ENCODE results near the gene GPC5. TPM values are rescaled to one million over a fixed set of nuclear protein-coding genes. Genes with fewer than 3 reads are reported as not detected.

Gene GPC5
- total and polyA plus RNA-seq, 4 donors, result 15.2 to 54.4 (median 24.0) TPM

DNA sequence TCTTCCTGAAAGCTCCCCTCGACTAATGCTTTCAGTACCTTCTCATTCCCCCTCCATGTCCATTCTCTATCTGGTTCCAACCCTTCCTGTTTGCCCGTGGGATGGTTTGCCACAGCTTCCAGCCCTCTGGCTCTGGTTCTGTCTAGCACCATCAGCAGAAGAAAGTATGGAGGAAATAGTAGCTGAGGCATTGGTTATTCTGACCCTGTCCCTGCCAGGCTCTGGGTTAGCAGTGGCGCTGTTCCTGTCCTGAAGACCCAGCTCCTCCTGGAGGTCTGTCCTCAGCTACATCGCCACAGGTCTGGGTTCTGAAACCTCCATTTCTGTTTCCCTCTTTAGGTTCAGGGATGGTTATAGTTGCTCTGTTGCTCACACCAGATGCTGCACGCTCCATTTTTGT lies 1223.6 kb downstream of the GPC5 start:
- H3K27ac ChIP-seq (ENCODE audit: low read depth, low read length), result no peak overlapping the region
- H3K9me3 ChIP-seq (ENCODE audit: control insufficient read depth, insufficient read depth, low read length), result no peaks in the 10 kb centered on the region
- no peaks in the 10 kb centered on the region for H3K27me3 ChIP-seq (ENCODE audit: control insufficient read depth, insufficient read depth, low read length)
- H3K4me1 ChIP-seq (ENCODE audit: control insufficient read depth, insufficient read depth, low read length), result no peaks in the 10 kb centered on the region
- no peaks in the 10 kb centered on the region for H3K36me3 ChIP-seq (ENCODE audit: control insufficient read depth, insufficient read depth, low read length)
- DNase-seq (ENCODE audit: low read depth in 4 of 6, low spot score in 6 of 6), result no peak
- 85% methylated on average over 3 of the region's 5 CpGs for WGBS (ENCODE audit: insufficient coverage)
- H3K4me3 ChIP-seq (ENCODE audit: low read depth, low read length), result no peak overlapping the region

DNA sequence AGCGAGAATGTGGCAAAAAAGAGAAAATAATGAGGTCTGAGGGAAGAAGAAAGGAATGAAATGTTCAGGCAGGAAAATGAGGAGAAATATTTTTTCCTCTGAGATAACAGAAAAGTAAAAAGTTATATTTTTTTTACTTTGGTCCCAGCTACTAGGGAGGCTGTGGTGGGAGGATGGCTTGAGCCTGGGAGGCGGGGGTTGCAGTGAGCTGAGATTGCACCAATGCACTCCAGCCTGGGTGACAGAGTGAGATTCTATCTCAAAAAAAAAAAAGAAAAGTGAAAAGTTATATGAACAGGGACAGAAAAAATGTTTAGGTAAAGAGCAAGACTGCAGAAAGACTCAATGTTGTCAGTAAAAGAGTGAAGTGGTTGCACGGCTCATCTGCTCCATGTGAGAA lies 1224.5 kb downstream of the GPC5 start:
- Histone ChIP-seq H3K36me3 (ENCODE audit: control insufficient read depth, insufficient read depth, low read length) (no peaks in the 10 kb centered on the region), H3K9me3 (ENCODE audit: control insufficient read depth, insufficient read depth, low read length) (no peaks in the 10 kb centered on the region), H3K27ac (ENCODE audit: low read depth, low read length) (no peak overlapping the region), H3K27me3 (ENCODE audit: control insufficient read depth, insufficient read depth, low read length) (no peaks in the 10 kb centered on the region), H3K4me3 (ENCODE audit: low read depth, low read length) (no peak overlapping the region), H3K4me1 (ENCODE audit: control insufficient read depth, insufficient read depth, low read length) (no peaks in the 10 kb centered on the region)
- no peak for DNase-seq (ENCODE audit: low read depth in 4 of 6, low spot score in 6 of 6)
- 79% methylated on average over 3 of the region's 3 CpGs for WGBS (ENCODE audit: insufficient coverage)

DNA sequence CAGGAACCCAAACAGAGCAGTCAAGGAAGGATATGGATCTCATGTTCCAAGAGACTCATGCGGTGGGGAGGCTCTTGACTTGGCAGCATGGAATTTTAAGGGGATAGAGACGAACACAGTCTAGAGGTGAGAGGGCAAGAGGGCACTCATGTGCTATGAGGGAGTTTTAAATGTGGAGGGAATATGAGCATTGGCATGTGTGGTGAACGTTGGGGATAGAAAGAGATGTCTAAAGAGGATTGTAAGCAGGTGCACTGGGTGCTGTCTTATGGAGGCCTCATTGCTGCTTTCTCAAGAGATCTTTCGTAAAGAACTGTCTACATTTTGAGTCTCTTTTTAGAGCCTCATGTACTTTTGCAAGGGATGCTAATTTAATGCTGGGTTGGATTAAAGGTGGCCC lies 1227.9 kb downstream of the GPC5 start:
- Histone ChIP-seq H3K36me3 (ENCODE audit: control insufficient read depth, insufficient read depth, low read length) (no peaks in the 10 kb centered on the region), H3K27me3 (ENCODE audit: control insufficient read depth, insufficient read depth, low read length) (no peaks in the 10 kb centered on the region), H3K9me3 (ENCODE audit: control insufficient read depth, insufficient read depth, low read length) (no peaks in the 10 kb centered on the region), H3K27ac (ENCODE audit: low read depth, low read length) (no peak overlapping the region), H3K4me3 (ENCODE audit: low read depth, low read length) (no peak overlapping the region), H3K4me1 (ENCODE audit: control insufficient read depth, insufficient read depth, low read length) (no peaks in the 10 kb centered on the region)
- WGBS (ENCODE audit: insufficient coverage), result 87% methylated on average over 4 of the region's 4 CpGs
- DNase-seq (ENCODE audit: low read depth in 4 of 6, low spot score in 6 of 6), result no peak

DNA sequence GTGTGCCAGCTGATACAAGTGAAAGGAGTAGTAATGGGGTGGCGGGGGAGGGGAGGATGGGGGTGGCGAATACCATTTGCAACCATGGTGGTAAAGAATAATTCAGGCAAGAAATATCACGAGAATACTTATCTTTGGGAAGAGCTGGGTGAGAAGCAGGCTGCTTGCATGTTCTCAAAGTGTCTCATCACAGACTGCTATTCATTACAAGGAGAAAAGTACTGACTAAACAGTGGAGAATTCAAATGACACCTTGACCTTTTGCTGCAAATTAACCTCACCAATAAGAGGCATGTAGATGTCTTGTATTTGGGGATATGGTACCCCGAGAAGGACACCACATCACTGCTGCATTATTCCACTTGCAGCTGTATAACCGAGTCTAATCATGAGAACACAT lies 1242.5 kb downstream of the GPC5 start:
- no peak overlapping the region for H3K27ac ChIP-seq (ENCODE audit: low read depth, low read length)
- no peaks in the 10 kb centered on the region for H3K4me1 ChIP-seq (ENCODE audit: control insufficient read depth, insufficient read depth, low read length)
- no peak overlapping the region for H3K4me3 ChIP-seq (ENCODE audit: low read depth, low read length)
- no peaks in the 10 kb centered on the region for H3K36me3 ChIP-seq (ENCODE audit: control insufficient read depth, insufficient read depth, low read length)
- no peaks in the 10 kb centered on the region for H3K9me3 ChIP-seq (ENCODE audit: control insufficient read depth, insufficient read depth, low read length)
- WGBS (ENCODE audit: insufficient coverage), result no CpG with 5 or more reads among the region's 5 CpGs
- no peak for DNase-seq (ENCODE audit: low read depth in 4 of 6, low spot score in 6 of 6)
- H3K27me3 ChIP-seq (ENCODE audit: control insufficient read depth, insufficient read depth, low read length), result no peaks in the 10 kb centered on the region

DNA sequence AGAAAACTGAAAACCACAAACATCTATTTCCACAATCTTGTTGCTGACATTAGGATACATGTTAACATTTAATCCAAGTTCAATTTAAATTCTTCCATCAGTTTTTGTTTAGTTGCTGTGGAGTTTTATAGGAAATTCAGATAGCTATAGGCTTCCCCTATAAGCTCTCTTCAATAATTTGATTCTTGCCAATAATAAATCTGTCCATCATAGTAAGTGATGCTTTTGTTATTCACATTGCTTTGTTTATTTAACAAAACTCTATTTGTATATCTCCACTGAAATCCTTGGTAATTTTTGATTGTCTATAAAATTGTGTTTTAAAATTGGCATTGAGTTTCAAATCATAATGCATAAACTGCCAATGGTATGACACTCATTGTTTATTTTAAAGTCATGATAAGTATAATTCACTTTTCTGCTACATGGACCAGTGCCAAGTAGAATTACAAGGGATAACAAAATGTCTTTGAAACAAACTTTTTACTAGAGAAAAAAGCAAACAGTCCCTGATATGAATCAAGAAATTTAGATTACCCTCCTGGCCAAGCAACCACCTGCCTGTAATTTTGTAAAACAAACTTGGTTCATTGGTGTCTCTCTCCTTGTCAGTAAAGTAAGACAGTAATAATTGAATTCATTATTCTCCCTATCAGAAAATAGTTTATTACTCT lies 1250.9 kb downstream of the GPC5 start:
- Histone ChIP-seq H3K4me1 (ENCODE audit: control insufficient read depth, insufficient read depth, low read length) (no peaks in the 10 kb centered on the region), H3K27me3 (ENCODE audit: control insufficient read depth, insufficient read depth, low read length) (no peaks in the 10 kb centered on the region), H3K27ac (ENCODE audit: low read depth, low read length) (no peak overlapping the region), H3K4me3 (ENCODE audit: low read depth, low read length) (no peak overlapping the region), H3K9me3 (ENCODE audit: control insufficient read depth, insufficient read depth, low read length) (no peaks in the 10 kb centered on the region), H3K36me3 (ENCODE audit: control insufficient read depth, insufficient read depth, low read length) (no peaks in the 10 kb centered on the region)
- no peak for DNase-seq (ENCODE audit: low read depth in 4 of 6, low spot score in 6 of 6)

DNA sequence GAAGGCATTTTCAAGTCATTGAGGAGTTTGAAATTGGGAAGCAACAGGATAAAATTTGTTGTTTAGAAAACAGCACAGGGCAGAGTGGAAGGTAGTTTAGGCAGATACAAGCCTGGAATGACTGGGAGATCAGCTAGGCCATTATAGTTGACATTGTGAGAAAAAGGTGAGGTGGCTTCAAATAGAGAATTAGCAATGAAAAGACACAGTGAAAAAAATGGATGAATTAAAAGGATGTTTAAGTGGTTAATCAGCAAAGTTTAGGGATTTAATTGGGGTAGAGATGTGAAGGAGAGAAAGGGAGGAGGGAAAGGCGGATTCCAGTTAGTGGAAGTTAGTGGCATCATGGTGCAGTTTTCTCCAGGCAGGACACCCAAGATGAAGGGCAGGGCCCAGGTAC lies 1257.7 kb downstream of the GPC5 start:
- Histone ChIP-seq H3K27ac (ENCODE audit: low read depth, low read length) (no peak overlapping the region), H3K27me3 (ENCODE audit: control insufficient read depth, insufficient read depth, low read length) (no peaks in the 10 kb centered on the region), H3K9me3 (ENCODE audit: control insufficient read depth, insufficient read depth, low read length) (no peaks in the 10 kb centered on the region), H3K4me3 (ENCODE audit: low read depth, low read length) (no peak overlapping the region), H3K4me1 (ENCODE audit: control insufficient read depth, insufficient read depth, low read length) (no peaks in the 10 kb centered on the region), H3K36me3 (ENCODE audit: control insufficient read depth, insufficient read depth, low read length) (no peaks in the 10 kb centered on the region)
- 88% methylated on average over 1 of the region's 1 CpG for WGBS (ENCODE audit: insufficient coverage)
- no peak for DNase-seq (ENCODE audit: low read depth in 4 of 6, low spot score in 6 of 6)

DNA sequence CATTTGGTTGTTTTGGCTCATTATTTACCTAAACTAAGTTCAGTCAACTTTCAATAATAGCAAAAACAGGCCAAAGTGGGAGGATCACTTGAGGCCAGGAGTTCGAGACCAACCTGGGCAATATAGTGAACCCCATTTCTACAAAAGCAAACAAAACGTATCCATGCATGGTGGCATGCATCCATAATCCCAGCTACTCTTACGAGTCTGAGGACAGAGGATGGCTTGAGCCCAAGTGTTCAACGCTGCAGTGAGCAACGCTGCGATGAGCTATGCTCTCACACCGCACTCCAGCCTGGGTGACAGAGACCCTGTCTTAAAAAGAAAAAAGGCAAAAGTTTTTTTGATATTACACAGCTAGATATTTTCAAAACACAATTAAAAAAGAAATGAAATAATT lies 1258.2 kb downstream of the GPC5 start:
- DNase-seq (ENCODE audit: low read depth in 4 of 6, low spot score in 6 of 6), result no peak
- no peaks in the 10 kb centered on the region for H3K9me3 ChIP-seq (ENCODE audit: control insufficient read depth, insufficient read depth, low read length)
- H3K36me3 ChIP-seq (ENCODE audit: control insufficient read depth, insufficient read depth, low read length), result no peaks in the 10 kb centered on the region
- H3K4me3 ChIP-seq (ENCODE audit: low read depth, low read length), result no peak overlapping the region
- no peaks in the 10 kb centered on the region for H3K4me1 ChIP-seq (ENCODE audit: control insufficient read depth, insufficient read depth, low read length)
- no peaks in the 10 kb centered on the region for H3K27me3 ChIP-seq (ENCODE audit: control insufficient read depth, insufficient read depth, low read length)
- no peak overlapping the region for H3K27ac ChIP-seq (ENCODE audit: low read depth, low read length)
- 80% methylated on average over 2 of the region's 7 CpGs for WGBS (ENCODE audit: insufficient coverage)

DNA sequence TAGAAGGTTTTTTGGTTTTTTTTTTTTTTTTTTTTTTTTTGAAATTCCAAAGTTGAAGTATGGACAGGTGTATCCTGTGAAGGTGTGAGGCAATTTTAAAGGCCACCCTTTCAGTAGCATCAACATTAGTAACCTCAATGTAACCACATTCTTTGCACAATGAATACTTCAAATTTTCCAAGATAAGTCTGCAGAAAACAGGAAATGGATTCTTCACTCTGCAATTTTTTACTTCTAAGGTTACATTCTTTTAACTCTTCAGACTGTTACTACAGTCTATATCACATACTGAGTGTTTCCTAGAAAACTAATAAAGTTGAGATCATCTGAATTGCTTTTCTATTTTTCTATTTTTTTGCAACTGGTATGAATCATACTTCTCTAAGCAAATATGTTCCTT lies 1259.1 kb downstream of the GPC5 start:
- Histone ChIP-seq H3K36me3 (ENCODE audit: control insufficient read depth, insufficient read depth, low read length) (no peaks in the 10 kb centered on the region), H3K27ac (ENCODE audit: low read depth, low read length) (no peak overlapping the region), H3K4me1 (ENCODE audit: control insufficient read depth, insufficient read depth, low read length) (no peaks in the 10 kb centered on the region), H3K4me3 (ENCODE audit: low read depth, low read length) (no peak overlapping the region), H3K27me3 (ENCODE audit: control insufficient read depth, insufficient read depth, low read length) (no peaks in the 10 kb centered on the region), H3K9me3 (ENCODE audit: control insufficient read depth, insufficient read depth, low read length) (no peaks in the 10 kb centered on the region)
- no peak for DNase-seq (ENCODE audit: low read depth in 4 of 6, low spot score in 6 of 6)

DNA sequence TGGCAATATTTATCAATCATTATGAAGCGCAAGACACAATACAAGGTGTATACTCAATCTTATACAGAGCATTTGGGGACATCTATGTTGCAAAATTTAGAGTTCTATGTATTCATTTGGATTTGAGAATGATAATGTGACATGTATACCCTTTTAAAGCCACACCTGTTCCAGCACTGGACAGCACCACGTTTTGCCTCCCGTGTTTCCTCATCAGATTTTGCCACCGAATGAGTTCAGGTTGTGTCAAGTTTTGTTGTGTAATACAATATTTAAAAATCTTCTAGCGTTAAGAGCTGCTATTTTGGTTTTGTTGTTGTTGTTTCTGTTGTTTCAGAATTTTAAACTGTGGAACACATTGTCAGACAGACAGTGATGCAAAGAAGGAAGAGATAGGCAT lies 1259.9 kb downstream of the GPC5 start:
- Histone ChIP-seq H3K4me1 (ENCODE audit: control insufficient read depth, insufficient read depth, low read length) (no peaks in the 10 kb centered on the region), H3K9me3 (ENCODE audit: control insufficient read depth, insufficient read depth, low read length) (no peaks in the 10 kb centered on the region), H3K36me3 (ENCODE audit: control insufficient read depth, insufficient read depth, low read length) (no peaks in the 10 kb centered on the region), H3K4me3 (ENCODE audit: low read depth, low read length) (no peak overlapping the region), H3K27me3 (ENCODE audit: control insufficient read depth, insufficient read depth, low read length) (no peaks in the 10 kb centered on the region), H3K27ac (ENCODE audit: low read depth, low read length) (no peak overlapping the region)
- no peak for DNase-seq (ENCODE audit: low read depth in 4 of 6, low spot score in 6 of 6)
- 100% methylated on average over 1 of the region's 5 CpGs for WGBS (ENCODE audit: insufficient coverage)

DNA sequence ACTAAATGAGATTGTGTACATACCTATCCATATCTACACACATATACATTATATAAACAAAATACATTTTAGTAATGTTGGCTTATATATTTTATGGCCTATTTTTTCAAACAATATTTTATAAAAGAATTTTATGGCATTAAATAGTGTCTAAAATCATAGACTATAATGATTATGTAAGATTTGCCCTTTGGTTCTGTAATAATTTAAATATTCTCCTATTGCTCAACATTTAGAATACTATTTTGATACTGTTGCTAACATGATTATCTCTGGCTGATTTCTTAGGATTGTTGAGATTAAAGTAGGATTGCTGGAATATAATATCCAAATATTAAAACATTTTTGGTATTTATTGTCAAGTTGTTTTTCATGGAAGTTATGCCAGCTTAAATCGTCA lies 1263.0 kb downstream of the GPC5 start:
- DNase-seq (ENCODE audit: low read depth in 4 of 6, low spot score in 6 of 6), result no peak
- H3K9me3 ChIP-seq (ENCODE audit: control insufficient read depth, insufficient read depth, low read length), result no peaks in the 10 kb centered on the region
- no peak overlapping the region for H3K4me3 ChIP-seq (ENCODE audit: low read depth, low read length)
- H3K36me3 ChIP-seq (ENCODE audit: control insufficient read depth, insufficient read depth, low read length), result no peaks in the 10 kb centered on the region
- WGBS (ENCODE audit: insufficient coverage), result no CpG with 5 or more reads among the region's 1 CpG
- H3K27me3 ChIP-seq (ENCODE audit: control insufficient read depth, insufficient read depth, low read length), result no peaks in the 10 kb centered on the region
- no peak overlapping the region for H3K27ac ChIP-seq (ENCODE audit: low read depth, low read length)
- no peaks in the 10 kb centered on the region for H3K4me1 ChIP-seq (ENCODE audit: control insufficient read depth, insufficient read depth, low read length)

Data from spinal cord (tissue), 10 donors.